Trophoblast cell (in vitro differentiated cells and primary cell): Measurements from ENCODE around the gene FADS6.

ENCODE experiments used
- DNase-seq, 2 donors: peaks; one replicate each; pipeline ENCODE4 v3.0.0-alpha.2; 2016
- H2AFZ ChIP-seq: 2 replicates; pipeline ENCODE4 v1.6.1; 2013; ENCODE audit warnings: low read length, moderate library complexity, mild to moderate bottlenecking; ENCODE audit not compliant: insufficient read depth, poor library complexity
- H2AK5ac ChIP-seq: 2 replicates; pipeline ENCODE4 v1.6.1; 2013; ENCODE audit warnings: mild to moderate bottlenecking, low read length
- H2BK120ac ChIP-seq: 2 replicates; pipeline ENCODE4 v1.6.1; 2013; ENCODE audit warnings: low read length, mild to moderate bottlenecking, moderate library complexity; ENCODE audit not compliant: insufficient read depth, poor library complexity
- H2BK12ac ChIP-seq: 2 replicates; pipeline ENCODE4 v1.6.1; 2013; ENCODE audit warnings: mild to moderate bottlenecking, low read length, moderate library complexity
- H2BK5ac ChIP-seq: 2 replicates; pipeline ENCODE4 v1.6.1; 2013; ENCODE audit warnings: low read length, low read depth, moderate library complexity, mild to moderate bottlenecking; ENCODE audit not compliant: poor library complexity
- H3K14ac ChIP-seq: 2 replicates; pipeline ENCODE4 v1.6.1; 2013; ENCODE audit warnings: mild to moderate bottlenecking, low read length
- H3K18ac ChIP-seq: 2 replicates; pipeline ENCODE4 v1.6.1; 2013; ENCODE audit warnings: mild to moderate bottlenecking, low read length
- H3K23ac ChIP-seq: 2 replicates; pipeline ENCODE4 v1.6.1; 2013; ENCODE audit warnings: low read length
- H3K27ac ChIP-seq: 2 replicates; pipeline ENCODE4 v1.5.1; 2013; ENCODE audit warnings: low read depth, mild to moderate bottlenecking, inconsistent platforms, low read length, moderate library complexity
- H3K27me3 ChIP-seq: 2 replicates; pipeline ENCODE4 v1.6.1; 2013; ENCODE audit warnings: inconsistent platforms, mild to moderate bottlenecking, low read length, moderate library complexity; ENCODE audit not compliant: insufficient read depth
- H3K36me3 ChIP-seq, 2 experiments: 1 replicate in 1 of 2; 2 replicates in 1 of 2; pipeline ENCODE4 v1.6.1; 2013; ENCODE audit warnings: low read length in 2 of 2, mild to moderate bottlenecking in 2 of 2, moderate library complexity in 1 of 2; ENCODE audit not compliant: insufficient read depth in 2 of 2, control insufficient read depth in 1 of 2
- H3K4ac ChIP-seq: 2 replicates; pipeline ENCODE4 v1.6.1; 2013; ENCODE audit warnings: low read depth, mild to moderate bottlenecking, low read length, moderate library complexity
- H3K4me1 ChIP-seq, 2 experiments: 1 replicate in 1 of 2; 2 replicates in 1 of 2; pipeline ENCODE4 v1.6.1; 2013; ENCODE audit warnings: low read length in 2 of 2, mild to moderate bottlenecking in 2 of 2, moderate library complexity in 1 of 2; ENCODE audit not compliant: insufficient read depth in 2 of 2, control insufficient read depth in 1 of 2
- H3K4me2 ChIP-seq: 2 replicates; pipeline ENCODE4 v1.6.1; 2013; ENCODE audit warnings: inconsistent platforms, mild to moderate bottlenecking, low read length, moderate library complexity
- H3K4me3 ChIP-seq: 2 replicates; pipeline ENCODE4 v1.5.1; 2013; ENCODE audit warnings: mild to moderate bottlenecking, low read depth, low read length, inconsistent platforms
- H3K79me1 ChIP-seq: one replicate; pipeline ENCODE4 v1.6.1; 2013; ENCODE audit warnings: low read length
- H3K79me2 ChIP-seq: 2 replicates; pipeline ENCODE4 v1.6.1; 2013; ENCODE audit warnings: low read length, mild to moderate bottlenecking; ENCODE audit not compliant: control insufficient read depth, insufficient read depth, poor library complexity
- H3K9ac ChIP-seq: 2 replicates; pipeline ENCODE4 v1.6.1; 2013; ENCODE audit warnings: mild to moderate bottlenecking, low read length
- H3K9me3 ChIP-seq: 2 replicates; pipeline ENCODE4 v1.6.1; 2013; ENCODE audit warnings: low read depth, mild to moderate bottlenecking, control low read depth, inconsistent platforms, low read length; ENCODE audit not compliant: insufficient read depth
- H4K12ac ChIP-seq: 2 replicates; pipeline ENCODE4 v1.6.1; 2013; ENCODE audit warnings: low read depth, mild to moderate bottlenecking, low read length, moderate library complexity
- H4K8ac ChIP-seq: 2 replicates; pipeline ENCODE4 v1.6.1; 2013; ENCODE audit warnings: low read depth, mild to moderate bottlenecking, low read length, moderate library complexity
- H4K91ac ChIP-seq: one replicate; pipeline ENCODE4 v1.6.1; 2013; ENCODE audit warnings: low read depth, mild to moderate bottlenecking, low read length, moderate library complexity
- WGBS: extraction: QIAGEN DNeasy Blood & Tissue Kit; methylation state at CpG from one replicate; pipeline ENCODE4 v1.1.7; 2013; ENCODE audit warnings: missing lambda C conversion rate; ENCODE audit not compliant: insufficient read length, insufficient coverage; ENCODE audit errors: extremely low coverage; 5-methylcytosine and 5-hydroxymethylcytosine counted together

Gene FADS6

GRCh38 chr17:74832421-74832820 is 61.0 kb downstream of the FADS6 start:
- no peak overlapping the region for H3K4me3 ChIP-seq
- DNase-seq: no peak
- H3K79me2 ChIP-seq: no peaks in the 10 kb centered on the region
- no peak overlapping the region for H4K91ac ChIP-seq
- H3K4me1 ChIP-seq: peaks cover 4 to 6% of the 10 kb centered on the region in 2 experiments
- no peak overlapping the region for H2BK5ac ChIP-seq
- H3K4me2 ChIP-seq: no peak overlapping the region
- no peak overlapping the region for H3K18ac ChIP-seq
- no peak overlapping the region for H2BK12ac ChIP-seq
- H3K9ac ChIP-seq: no peak overlapping the region
- H3K9me3 ChIP-seq: no peaks in the 10 kb centered on the region
- peaks cover 15 to 21% of the 10 kb centered on the region in 2 experiments for H3K36me3 ChIP-seq
- no peak overlapping the region for H2BK120ac ChIP-seq
- H3K27ac ChIP-seq: no peak overlapping the region
- no peak overlapping the region for H4K12ac ChIP-seq
- H3K14ac ChIP-seq: no peak overlapping the region
- H3K79me1 ChIP-seq: no peaks in the 10 kb centered on the region
- no peak overlapping the region for H3K4ac ChIP-seq
- no CpG with 5 or more reads among the region's 9 CpGs for WGBS
- H2AK5ac ChIP-seq: no peak overlapping the region
- no peak overlapping the region for H2AFZ ChIP-seq
- no peak overlapping the region for H4K8ac ChIP-seq
- H3K23ac ChIP-seq: no peak overlapping the region
- no peaks in the 10 kb centered on the region for H3K27me3 ChIP-seq

- no peaks in the 10 kb centered on the region for H3K9me3 ChIP-seq
- no peak overlapping the region for H3K23ac ChIP-seq
- DNase-seq: no peak
- H3K79me1 ChIP-seq: no peaks in the 10 kb centered on the region
- no peak overlapping the region for H3K4me3 ChIP-seq
- H3K36me3 ChIP-seq: peaks cover 14 to 16% of the 10 kb centered on the region in 2 experiments
- H3K4me2 ChIP-seq: no peak overlapping the region
- no peak overlapping the region for H2AFZ ChIP-seq
- H2BK12ac ChIP-seq: no peak overlapping the region
- no peak overlapping the region for H3K4ac ChIP-seq
- H4K91ac ChIP-seq: no peak overlapping the region
- H3K18ac ChIP-seq: no peak overlapping the region
- peaks cover 4 to 6% of the 10 kb centered on the region in 2 experiments for H3K4me1 ChIP-seq
- H4K8ac ChIP-seq: no peak overlapping the region
- no peak overlapping the region for H3K14ac ChIP-seq
- H2AK5ac ChIP-seq: no peak overlapping the region
- H2BK5ac ChIP-seq: no peak overlapping the region
- H3K79me2 ChIP-seq: no peaks in the 10 kb centered on the region
- no peaks in the 10 kb centered on the region for H3K27me3 ChIP-seq
- H4K12ac ChIP-seq: no peak overlapping the region
- H2BK120ac ChIP-seq: no peak overlapping the region
- H3K9ac ChIP-seq: no peak overlapping the region
- no CpG with 5 or more reads among the region's 22 CpGs for WGBS
- H3K27ac ChIP-seq: no peak overlapping the region
Measured at GRCh38 chr17:74831444-74832146, 61.8 kb downstream of the FADS6 start.

GRCh38 chr17:74830861-74831260 is 62.6 kb downstream of the FADS6 start:
- Histone ChIP-seq H3K9me3 (no peaks in the 10 kb centered on the region), H4K91ac (no peak overlapping the region), H3K4ac (no peak overlapping the region), H3K27ac (no peak overlapping the region), H2BK5ac (no peak overlapping the region), H3K9ac (no peak overlapping the region), H3K18ac (no peak overlapping the region), H3K4me1 (peaks cover 4 to 6% of the 10 kb centered on the region in 2 experiments), H3K79me1 (no peaks in the 10 kb centered on the region), H3K4me3 (no peak overlapping the region), H3K36me3 (peaks cover 11 to 14% of the 10 kb centered on the region in 2 experiments), H3K79me2 (no peaks in the 10 kb centered on the region), H2BK12ac (no peak overlapping the region), H3K23ac (no peak overlapping the region), H3K27me3 (no peaks in the 10 kb centered on the region), H2BK120ac (no peak overlapping the region), H2AK5ac (no peak overlapping the region), H3K4me2 (no peak overlapping the region), H2AFZ (no peak overlapping the region), H4K8ac (no peak overlapping the region), H3K14ac (no peak overlapping the region), H4K12ac (no peak overlapping the region)
- no peak for DNase-seq
- WGBS: no CpG with 5 or more reads among the region's 19 CpGs

- H2BK120ac ChIP-seq: no peak overlapping the region
- no peak overlapping the region for H4K91ac ChIP-seq
- WGBS: no CpG with 5 or more reads among the region's 11 CpGs
- no peak overlapping the region for H2AK5ac ChIP-seq
- peaks cover 2% of the 10 kb centered on the region for H3K9me3 ChIP-seq
- no peaks in the 10 kb centered on the region for H3K79me1 ChIP-seq
- H3K23ac ChIP-seq: no peak overlapping the region
- no peak overlapping the region for H3K14ac ChIP-seq
- no peaks in the 10 kb centered on the region for H3K27me3 ChIP-seq
- H4K8ac ChIP-seq: no peak overlapping the region
- no peak overlapping the region for H3K4me3 ChIP-seq
- peaks cover 20% of the 10 kb centered on the region in 2 experiments for H3K36me3 ChIP-seq
- H3K4me2 ChIP-seq: no peak overlapping the region
- no peak overlapping the region for H2AFZ ChIP-seq
- H3K27ac ChIP-seq: no peak overlapping the region
- no peak overlapping the region for H3K18ac ChIP-seq
- H4K12ac ChIP-seq: no peak overlapping the region
- H3K9ac ChIP-seq: no peak overlapping the region
- no peak overlapping the region for H2BK5ac ChIP-seq
- no peak for DNase-seq
- H3K4ac ChIP-seq: no peak overlapping the region
- H3K79me2 ChIP-seq: no peaks in the 10 kb centered on the region
- H2BK12ac ChIP-seq: no peak overlapping the region
- peaks cover 4 to 6% of the 10 kb centered on the region in 2 experiments for H3K4me1 ChIP-seq
Measured at GRCh38 chr17:74827800-74828199, 65.6 kb downstream of the FADS6 start.
